Hematopoietic multipotent progenitor cell treated with erythropoietin and hydrocortisone succinate and interleukin-3 and kit ligand, for 8 days (in vitro differentiated cells): ENCODE results near the gene SHANK3.
"Not testable (repeated sequence)": the region's sequence is repeated elsewhere in the genome, so short reads cannot be mapped to it uniquely, and the experiment has no call there.

Source experiments
- DNase-seq: peaks from one replicate; pipeline ENCODE4 v3.0.0-alpha.2; 2015

The SHANK3 gene

DNA sequence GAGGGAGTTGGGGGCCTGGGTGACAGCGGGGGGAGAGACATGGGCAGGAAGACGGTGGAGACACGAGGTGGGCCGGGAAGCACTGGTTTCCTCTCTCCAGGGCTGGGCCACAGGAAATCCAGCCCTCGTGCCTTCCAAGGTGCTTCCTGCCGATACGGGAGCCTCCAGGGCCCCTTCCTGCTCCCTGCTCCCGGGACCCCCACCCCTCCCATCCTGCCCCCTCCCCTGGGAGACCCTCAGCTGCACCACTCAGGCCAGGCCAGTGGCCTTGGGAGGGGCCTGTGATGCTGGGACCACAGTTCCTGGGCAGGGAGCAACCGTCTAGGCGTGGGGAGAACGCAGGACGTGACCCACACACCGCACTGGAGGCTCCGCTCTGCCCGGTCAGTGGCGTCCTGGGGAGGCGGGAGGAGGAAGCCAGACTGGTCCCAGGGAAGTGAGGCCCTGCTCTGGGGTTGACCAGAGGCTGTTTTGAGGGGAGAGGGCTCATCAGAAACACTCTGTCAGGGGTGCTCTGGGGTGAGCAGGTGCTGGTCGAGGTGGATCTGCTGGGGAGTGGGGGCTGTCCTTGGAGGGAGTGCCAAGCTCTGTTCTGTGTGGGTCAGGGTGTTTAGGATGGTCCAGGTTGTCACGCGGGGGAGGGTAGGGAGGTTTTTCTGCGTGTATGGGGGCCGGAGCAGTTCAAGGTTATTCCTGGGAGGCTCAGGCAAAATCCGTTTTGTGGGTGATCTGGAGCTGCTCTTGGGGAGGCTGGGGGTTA, at the start of gene SHANK3:
SHANK3 (plus strand) TSS at position 353 of the 760 bp plus-strand sequence.
- DNase-seq, result no peak

- no peak for DNase-seq
These were observed 48.1 kb upstream of the SHANK3 start for GRCh38 chr22:50624347-50625130.

DNA sequence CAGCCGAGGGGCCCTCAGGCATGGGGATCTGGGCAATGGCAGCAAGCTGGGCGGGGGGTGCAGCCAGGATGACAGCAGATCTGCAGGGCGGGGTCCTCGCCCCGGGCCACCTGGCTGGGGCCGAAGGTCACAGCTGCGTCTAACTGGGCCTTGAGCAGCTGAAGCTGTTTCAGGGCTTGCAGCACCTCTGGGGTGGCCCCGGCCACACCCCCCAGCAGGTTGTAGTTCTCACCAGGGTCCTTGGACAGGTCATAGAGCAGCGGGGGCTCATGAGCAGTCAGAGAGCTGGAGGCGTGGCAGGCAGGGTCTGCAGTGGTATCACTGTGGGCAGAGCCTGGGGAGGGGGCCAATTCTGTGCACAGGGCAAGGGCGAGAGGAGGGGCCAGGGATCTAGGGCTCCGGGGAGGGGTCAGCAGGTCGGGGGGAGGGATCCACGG, 47.5 kb upstream of the SHANK3 start:
- DNase-seq, result no peak

GRCh38 chr22:50625568-50626313, 46.9 kb upstream of the SHANK3 start:
- DNase-seq, result no peak

DNA sequence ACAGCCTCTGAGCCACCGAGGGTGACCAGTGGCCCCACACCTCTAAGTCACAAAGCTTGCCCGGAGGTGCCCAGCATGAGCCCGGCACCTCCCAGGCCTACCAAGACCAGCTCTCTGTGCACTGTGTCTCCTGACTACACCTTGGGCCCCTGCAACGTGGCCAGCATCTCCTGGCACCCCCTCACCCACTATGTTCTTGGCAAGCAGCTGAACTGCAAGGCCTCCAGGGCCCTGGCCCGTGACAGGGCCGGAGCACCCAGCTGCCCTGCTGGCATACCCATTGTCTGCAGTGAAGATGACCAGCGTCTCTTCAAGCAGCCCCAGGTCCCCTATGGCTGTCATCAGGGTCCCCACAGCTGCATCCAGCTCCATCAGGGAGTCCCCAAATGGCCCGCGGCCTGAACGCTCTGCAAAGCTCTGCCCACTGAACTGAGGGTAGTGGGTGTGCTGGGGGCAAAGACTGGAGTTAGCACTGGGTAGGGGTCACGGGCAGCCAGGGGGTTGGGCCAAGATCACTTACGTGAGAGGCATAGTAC, 46.2 kb upstream of the SHANK3 start:
- DNase-seq, result no peak

DNA sequence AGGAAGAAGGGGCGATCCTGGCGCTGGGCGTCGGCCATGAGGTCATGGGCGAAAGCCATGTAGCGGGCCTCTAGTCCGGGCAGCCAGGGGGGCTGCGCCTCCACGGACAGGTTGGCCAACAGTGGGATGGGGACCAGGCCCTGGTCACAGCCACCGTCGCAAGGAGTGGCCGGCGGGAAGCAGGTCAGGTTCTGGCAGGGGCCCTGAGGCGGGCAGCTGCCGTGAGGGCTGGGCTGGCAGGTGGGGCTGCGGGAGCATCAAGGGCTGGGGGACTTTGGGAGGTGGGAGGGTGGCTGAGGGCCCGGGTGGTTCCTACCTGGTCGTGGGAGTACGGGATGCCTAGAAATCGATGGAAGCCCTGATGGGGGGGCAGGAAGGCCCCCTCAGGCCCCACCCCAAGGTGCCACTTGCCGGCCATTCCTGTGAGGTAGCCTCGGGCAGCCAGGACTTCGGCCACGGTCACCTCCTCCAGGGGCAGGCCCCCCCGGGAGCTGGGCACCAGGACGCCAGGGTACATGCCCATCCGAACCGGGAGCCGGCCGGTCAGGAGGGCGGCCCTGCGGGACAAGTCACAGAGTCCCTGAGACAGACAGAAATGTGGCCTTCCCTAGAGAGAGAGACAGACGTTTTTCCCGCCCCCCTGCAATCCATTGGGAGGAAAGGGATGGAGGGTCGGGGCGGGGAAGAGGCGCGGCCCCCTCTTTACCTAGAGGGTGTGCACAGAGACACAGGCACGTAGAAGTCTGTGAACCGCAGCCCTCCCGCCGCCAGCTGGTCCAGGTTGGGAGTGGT, 45.6 kb upstream of the SHANK3 start:
- DNase-seq, result no peak

- peak; percentile 78 for DNase-seq
These were observed 44.7 kb upstream of the SHANK3 start, which contains the start of gene ARSA for GRCh38 chr22:50627642-50628542. TSS of gene ARSA (minus strand) at chr22:50628152. CDS start at chr22:50627779, 373 bp downstream.

DNA sequence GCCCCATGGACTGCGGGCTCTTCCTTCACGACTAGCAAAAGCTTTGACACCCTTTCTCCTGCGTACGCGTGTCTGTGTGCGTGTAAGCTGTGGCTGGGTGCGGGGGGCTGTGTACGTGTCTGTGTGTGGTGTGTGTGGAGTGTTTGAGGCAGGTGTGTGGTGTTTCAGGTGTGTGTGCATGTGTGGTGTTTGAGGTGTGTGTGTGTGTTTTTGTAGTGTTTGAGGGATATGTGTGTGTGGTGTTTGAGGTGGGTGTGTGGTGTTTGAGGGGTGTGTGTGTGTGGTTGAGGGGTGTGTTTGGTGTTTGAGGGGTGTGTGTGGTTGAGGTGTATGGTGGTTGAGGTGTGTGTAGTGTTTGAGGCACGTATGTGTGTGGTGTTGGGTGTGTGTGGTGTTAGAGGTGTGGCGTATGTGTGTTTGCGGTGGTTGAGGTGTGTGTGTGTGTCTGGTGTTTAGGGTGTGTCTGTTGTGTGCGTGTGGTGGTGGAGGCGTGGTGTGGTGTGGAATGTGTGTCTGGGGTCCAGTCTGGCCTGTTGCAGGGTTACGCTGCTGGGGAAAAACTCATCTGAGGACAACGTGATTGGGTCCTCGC, 44.0 kb upstream of the SHANK3 start:
- DNase-seq, result no peak

GRCh38 chr22:50630376-50630775, 42.2 kb upstream of the SHANK3 start:
- peak; percentile 65 for DNase-seq

- DNase-seq, result no peak
These were observed 39.5 kb upstream of the SHANK3 start for GRCh38 chr22:50633086-50633485.

GRCh38 chr22:50633771-50634170, 38.9 kb upstream of the SHANK3 start:
- DNase-seq, result no peak

DNA sequence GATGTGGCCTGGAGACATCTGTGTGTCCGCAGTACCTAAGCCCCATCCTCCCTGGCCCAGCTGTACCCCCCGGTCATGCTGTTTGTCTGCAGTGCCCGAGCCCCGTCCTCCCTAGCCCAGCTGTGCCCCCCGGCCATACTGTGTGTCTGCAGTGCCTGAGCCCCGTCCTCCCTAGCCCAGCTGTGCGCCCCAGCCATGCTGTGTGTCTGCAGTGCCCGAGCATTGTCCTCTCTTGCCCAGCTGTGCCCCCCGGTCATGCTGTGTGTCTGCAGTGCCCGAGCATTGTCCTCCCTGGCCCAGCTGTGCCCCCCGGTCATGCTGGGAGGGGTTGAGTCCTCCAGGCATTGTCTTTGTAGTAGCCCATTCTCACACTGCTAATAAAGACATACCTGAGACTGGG, 37.0 kb upstream of the SHANK3 start:
- DNase-seq, result no peak

DNA sequence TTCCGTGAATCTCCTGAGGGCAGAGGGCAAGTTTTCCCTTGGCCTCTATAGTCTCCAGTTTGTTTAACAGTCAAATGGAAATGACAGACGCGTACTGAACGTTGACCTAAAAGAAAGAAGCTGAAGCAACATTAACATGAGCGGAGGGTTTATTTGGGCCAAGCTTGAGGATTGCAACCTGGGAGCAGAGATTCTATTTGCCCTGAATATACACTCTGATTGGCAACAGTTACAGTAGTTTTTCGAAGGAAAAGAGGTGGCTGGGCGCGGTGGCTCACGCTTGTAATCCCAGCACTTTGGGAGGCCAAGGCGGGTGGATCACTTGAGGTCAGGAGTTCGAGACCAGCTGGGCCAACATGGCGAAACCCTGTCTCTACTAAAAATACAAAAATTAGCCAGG, 32.3 kb upstream of the SHANK3 start:
- not testable (repeated sequence) for DNase-seq

- no peak for DNase-seq
These were observed 31.6 kb upstream of the SHANK3 start for GRCh38 chr22:50640857-50641647.

DNA sequence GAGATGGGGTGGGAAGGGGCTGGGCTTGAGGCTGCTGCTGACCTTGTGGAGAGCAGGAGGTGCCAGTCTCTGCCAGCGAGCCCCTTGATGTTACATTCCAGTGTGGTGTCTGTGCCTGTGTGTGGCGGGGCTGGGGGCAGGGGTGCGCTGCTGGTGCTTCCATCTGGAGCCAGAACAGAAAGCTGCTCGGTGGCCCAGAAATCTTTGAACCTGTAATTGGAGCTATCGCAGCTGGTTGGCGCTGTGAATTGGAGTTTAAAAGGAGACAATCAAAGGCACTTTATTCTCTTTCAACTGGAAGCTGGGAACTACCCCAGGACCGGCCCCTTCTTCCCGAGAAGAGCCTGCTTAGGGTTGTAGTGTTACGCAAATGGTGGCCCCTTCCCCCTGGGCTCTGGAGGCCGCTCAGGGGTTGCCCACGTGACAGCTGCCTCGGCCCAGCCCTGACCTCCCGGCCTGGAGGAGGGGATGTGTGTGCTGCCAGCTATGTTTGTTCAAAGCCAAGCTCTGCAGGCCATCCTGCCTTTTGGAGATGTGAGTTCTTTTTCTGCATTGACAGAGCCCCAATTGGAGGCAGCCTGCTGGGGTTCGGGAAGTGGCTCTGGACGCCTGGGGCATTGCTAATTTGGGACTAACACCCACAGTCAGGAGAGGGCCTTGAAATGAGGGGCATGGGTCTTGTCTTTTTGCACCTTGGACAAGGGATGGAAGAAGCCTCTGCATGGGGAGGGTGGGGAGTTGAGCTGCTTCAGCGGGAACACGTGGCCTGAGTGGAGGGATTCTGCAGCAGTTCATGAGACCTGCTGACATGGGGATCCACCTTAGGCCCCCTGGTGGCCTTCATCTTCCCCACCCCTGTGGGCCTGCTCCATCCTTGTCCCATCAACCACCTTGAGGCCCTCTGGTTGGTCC, 30.7 kb upstream of the SHANK3 start:
- DNase-seq, result no peak

DNA sequence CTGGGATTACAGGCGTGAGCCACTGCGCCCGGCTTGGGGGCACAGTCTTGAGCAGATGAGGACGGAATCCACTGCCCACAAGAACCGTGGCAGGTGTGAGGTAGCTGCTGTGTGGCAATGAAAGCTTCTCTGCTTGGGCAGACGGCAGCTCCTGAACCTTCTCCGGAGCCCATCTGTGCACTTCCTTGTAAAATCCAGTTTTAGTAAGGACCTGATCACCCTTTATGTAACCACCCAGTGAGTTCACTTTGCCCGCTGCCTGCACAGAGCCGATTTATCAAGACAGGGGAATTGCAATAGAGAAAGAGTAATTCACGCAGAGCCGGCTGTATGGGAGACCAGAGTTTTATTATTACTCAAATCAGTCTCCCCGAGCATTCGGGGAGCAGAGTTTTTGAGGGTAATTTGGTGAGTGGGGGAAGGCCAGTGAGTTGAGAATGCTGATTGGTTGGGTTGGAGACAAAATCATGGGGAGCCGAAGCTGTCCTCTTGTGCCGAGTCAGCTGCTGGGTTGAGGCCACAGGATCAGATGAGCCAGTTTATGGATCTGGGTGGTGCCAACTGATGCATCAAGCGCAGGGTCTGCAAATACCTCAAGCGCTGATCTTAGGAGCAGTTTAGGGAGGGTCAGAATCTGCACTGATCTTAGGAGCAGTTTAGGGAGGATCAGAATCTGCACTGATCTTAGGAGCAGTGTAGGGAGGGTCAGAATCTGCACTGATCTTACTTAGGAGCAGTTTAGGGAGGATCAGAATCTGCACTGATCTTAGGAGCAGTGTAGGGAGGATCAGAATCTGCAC, 29.4 kb upstream of the SHANK3 start:
- not testable (repeated sequence) for DNase-seq

DNA sequence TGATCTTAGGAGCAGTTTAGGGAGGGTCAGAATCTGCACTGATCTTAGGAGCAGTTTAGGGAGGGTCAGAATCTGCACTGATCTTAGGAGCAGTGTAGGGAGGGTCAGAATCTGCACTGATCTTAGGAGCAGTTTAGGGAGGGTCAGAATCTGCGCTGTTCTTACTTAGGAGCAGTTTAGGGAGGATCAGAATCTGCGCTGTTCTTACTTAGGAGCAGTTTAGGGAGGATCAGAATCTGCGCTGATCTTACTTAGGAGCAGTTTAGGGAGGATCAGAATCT, 28.9 kb upstream of the SHANK3 start:
- not testable (repeated sequence) for DNase-seq

- no peak for DNase-seq
These were observed 19.4 kb upstream of the SHANK3 start for GRCh38 chr22:50653256-50653655.
